Fibroblast of pulmonary artery (primary cell): ENCODE data around the gene RTN4IP1.

Experiments used
- DNase-seq: peaks from one replicate; pipeline ENCODE4 v3.0.0-alpha.2; 2010; ENCODE audit warnings: low read depth
- H3K4me3 ChIP-seq: replicated peaks from 2 replicates; pipeline ENCODE4 v1.5.1; 2011; ENCODE audit warnings: low read depth, mild to moderate bottlenecking, control low read depth, low read length, moderate library complexity
- TF ChIP-seq, protein P1 (sequence below): IDR thresholded peaks from 2 replicates; pipeline ENCODE4 v1.5.1; 2011; ENCODE audit warnings: mild to moderate bottlenecking, control low read depth, low read length, inconsistent platforms; ENCODE audit errors: missing control alignments

The RTN4IP1 gene

DNA sequence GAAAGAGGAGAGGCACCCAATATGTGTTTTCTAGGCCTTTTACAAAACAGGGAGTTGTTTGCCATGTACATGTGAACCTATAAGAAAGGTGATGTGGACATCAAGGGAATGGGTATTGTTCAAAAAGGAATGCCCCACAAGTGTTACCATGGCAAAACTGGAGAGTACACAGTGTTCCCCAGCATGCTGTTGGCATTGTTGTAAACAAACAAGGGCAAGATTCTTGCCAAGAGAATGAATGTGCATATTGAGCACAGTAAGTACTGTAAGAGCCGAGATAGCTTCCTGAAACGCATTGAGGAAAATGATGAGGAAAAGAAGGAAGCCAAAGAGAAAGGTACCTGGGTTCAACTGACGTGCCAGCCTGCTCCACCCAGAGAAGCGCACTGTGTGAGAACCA, 13.2 kb upstream of the RTN4IP1 start:
- no peak overlapping the region for H3K4me3 ChIP-seq
- TF ChIP-seq, protein P1, sequence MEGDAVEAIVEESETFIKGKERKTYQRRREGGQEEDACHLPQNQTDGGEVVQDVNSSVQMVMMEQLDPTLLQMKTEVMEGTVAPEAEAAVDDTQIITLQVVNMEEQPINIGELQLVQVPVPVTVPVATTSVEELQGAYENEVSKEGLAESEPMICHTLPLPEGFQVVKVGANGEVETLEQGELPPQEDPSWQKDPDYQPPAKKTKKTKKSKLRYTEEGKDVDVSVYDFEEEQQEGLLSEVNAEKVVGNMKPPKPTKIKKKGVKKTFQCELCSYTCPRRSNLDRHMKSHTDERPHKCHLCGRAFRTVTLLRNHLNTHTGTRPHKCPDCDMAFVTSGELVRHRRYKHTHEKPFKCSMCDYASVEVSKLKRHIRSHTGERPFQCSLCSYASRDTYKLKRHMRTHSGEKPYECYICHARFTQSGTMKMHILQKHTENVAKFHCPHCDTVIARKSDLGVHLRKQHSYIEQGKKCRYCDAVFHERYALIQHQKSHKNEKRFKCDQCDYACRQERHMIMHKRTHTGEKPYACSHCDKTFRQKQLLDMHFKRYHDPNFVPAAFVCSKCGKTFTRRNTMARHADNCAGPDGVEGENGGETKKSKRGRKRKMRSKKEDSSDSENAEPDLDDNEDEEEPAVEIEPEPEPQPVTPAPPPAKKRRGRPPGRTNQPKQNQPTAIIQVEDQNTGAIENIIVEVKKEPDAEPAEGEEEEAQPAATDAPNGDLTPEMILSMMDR: no peak
- DNase-seq: peak; percentile 10

DNA sequence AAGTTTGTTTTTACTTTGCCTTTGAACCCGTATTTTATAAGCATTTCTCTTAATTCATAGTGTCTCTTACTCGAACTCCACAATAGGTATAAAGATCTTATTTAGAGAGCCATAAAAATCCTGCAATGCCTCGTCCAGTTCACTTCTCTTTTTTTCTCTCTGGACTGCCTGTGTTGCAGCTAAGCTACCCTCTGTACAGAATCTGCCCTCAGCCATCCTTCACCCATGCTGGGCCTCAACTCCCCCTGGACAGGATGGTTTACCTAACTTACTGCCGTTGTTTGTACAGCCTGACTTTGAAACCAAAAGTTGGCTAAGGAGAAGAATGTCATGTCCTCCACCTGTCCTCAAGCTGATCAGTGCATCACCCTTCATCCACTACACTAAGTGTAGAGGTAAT, 10.5 kb upstream of the RTN4IP1 start:
- no peak overlapping the region for H3K4me3 ChIP-seq
- TF ChIP-seq, protein P1: no peak
- no peak for DNase-seq

DNA sequence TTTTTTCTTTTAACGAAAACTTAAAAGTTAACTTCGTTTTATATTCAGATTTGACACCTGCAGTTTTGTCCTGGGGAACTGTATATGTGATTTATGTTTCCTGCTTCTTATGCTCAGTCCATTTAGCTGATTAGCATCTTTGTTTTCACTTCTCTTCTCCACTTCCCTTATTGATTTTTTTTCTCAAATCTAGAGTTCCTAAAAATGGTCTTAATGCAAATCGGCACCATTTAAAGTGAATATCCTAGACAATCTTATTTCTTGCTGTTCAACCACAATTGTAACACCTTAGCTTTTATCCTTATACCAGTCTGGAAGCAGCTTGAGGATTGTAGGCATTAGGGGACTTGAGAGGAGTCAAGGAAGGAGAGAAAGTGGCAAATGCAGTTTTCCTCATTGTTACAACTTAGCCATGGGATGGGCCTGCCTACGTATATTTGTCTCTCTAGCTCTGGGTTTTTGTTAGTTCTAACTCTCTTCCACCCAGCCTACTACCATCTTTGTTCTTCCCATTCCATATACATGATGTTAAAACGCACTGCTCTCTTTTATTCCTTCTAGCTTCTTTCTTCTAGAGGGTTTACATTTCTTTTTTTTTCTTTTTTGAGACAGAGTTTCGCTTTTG, 8.5 kb upstream of the RTN4IP1 start:
- TF ChIP-seq, protein P1: no peak
- no peak for DNase-seq
- H3K4me3 ChIP-seq: no peak overlapping the region

DNA sequence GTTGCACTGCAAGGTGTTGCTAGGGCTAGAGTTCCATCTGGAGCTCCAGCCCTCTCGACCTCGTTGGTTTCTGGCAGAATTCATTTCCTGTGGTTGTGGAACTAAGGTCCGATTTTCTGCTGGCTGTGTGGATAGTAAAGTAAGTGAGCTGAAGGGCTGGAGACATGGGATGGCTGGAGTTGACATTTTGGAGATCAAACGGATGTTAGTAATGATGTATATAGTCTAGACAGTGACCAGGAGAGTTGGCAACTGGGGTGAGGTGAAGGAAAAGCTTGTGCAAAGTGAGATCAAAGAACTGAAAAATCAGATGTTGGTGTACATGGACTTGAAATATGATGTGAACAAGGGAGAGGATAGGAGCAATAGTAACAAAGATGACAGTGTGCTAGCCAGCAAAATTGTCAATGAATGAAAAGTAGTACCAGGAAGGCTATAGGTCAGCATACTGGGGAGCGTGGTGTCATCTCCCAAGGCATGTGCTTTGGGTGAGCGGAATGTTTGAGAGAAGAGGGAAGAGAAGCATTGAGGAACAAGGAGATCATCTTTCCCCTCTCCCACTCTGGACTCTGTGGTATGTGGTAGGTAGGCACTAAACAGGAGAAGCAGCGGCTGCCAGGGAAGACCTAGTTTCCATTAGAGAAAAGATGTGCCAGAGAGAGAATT, 7.9 kb upstream of the RTN4IP1 start:
- TF ChIP-seq, protein P1: no peak
- DNase-seq: no peak
- no peak overlapping the region for H3K4me3 ChIP-seq

DNA sequence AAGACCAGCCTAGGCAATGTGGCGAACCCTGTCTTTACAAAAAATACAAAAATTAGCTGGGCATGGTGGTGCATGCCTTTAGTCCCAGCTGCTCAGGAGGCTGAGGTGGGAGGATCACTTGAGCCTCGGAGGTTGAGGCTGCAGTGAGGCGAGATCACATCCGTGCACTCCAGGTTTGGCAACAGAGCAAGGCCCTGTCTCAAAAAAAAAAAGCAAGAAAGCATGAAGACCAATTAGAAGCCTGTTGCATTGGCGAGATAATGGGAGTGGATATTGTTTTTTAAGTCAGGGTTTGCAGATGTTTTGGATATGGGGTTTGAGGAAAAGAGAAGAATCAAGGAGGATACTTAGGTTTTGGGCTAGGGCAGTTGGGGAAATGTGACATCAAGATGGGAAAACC, 5.3 kb upstream of the RTN4IP1 start:
- TF ChIP-seq, protein P1: no peak
- H3K4me3 ChIP-seq: no peak overlapping the region
- DNase-seq: no peak

DNA sequence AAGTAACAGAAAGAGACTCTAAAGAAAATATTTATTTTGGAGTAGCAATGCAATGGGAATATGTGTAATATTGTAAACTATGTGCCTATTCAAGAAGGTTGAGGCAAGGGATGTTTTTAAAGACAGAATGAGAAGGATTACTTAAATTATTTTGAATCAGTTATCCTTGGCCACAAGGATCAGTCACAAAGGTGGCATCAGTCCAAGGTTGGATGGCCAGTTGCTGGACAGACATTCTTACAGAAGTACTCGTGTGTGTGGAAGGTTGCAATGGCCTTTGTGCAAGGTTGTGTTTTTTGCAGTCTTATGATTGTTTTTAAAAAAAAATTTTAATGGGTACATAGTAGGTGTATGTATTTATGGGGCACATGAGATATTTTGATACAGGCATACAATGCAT, 2.0 kb upstream of the RTN4IP1 start:
- peak; percentile 7 for DNase-seq
- TF ChIP-seq, protein P1: no peak
- H3K4me3 ChIP-seq: no peak overlapping the region

DNA sequence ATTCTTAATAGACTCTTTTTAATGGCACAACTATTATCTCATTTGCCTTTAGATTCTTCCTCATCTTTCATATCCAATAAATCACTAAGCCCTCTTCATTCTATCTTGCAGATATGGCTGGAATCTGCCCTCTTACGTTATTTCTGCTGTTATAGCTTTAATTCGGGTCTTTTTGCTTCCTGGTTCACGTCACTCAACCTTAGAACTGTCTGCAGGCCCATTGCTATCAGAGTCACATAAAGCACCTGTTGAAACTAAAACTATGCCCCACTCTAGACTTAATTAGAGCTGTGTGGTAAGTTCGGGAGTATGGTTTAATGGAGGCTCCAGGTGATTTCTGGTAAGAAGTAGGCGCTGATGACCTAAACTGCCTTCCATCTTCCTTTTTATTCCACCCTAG, 1.1 kb upstream of the RTN4IP1 start:
- TF ChIP-seq, protein P1: no peak
- H3K4me3 ChIP-seq: peak overlapping the region; percentile 94
- no peak for DNase-seq
